CD4-positive, alpha-beta T cell treated with Interleukin-12 subunit alpha and Interleukin-12 subunit beta, for 1 hour (primary cell): ENCODE results near the gene SHISA8.

Experiments used
- DNase-seq: peaks from one replicate; pipeline ENCODE4 v3.0.0-alpha.2; 2020

Gene SHISA8

GRCh38 chr22:41913842-41914534 lies 886 bp downstream of the SHISA8 start:
- DNase-seq = no peak

DNA sequence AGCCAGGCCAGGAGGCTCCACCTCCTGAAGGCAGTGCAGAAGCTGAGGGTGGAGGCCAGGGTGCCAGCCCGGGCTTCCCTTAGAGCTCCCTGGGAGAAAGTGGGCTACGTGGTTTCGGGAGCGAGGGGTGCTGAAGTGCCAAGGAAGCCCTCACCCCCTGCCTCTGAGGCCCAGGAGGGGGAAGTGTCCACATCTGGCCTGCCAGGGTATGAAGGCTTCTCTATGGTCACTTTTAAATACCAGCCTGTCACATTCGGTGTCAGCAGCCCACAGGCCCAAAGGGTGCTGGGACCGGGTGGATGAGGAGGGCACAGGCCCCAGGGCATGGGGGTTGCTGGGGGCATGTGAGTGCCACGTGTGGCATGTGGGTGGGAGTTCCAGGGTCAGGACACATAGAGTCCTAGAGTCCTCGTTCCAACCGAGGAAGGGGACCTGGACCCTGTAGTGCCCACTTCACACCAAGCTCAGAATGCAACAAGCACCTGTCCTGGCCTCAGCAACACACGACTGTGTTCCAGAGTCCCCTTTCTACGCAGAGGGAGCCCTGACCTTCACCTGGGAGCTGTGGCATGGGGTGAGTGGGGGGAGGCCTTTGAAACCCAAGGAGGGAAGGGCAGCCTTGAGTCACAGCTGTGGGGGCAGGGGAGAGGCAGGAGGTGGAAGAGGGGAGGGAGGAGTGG lies 1.7 kb downstream of the SHISA8 start:
- DNase-seq = no peak

- DNase-seq = no peak
Measured at GRCh38 chr22:41912338-41913039, 2.4 kb downstream of the SHISA8 start.

DNA sequence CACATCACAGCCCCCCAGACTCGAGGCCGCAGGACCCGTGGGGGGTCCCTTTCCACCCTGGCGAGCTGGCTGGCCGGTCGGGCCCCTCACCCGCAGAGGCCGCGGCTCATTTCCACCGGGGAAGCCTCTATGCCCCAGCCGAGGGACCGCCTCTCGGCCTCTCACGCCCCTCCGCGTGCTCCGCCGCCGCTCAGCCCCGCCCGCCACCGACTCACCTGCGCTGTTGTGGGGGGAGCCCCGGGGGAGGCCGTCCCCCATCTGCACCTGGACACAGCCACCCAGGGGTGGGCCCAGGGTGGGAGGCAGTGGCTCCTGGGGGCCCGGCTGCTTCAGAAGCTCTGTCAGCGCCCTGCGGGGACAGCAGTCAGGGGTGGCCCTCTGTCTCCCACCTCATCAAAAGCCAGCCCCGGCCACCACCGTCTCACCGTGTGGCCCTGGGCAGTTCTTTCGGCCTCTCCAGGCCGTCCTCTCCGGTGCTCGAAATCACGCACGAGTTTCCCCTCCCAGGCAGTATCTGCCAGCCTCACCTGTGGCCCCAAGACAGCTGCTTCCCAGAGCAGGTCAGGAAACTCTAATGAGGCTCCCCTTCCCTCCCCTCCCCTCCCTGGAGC lies 3.8 kb downstream of the SHISA8 start:
- peak; percentile 23 for DNase-seq

DNA sequence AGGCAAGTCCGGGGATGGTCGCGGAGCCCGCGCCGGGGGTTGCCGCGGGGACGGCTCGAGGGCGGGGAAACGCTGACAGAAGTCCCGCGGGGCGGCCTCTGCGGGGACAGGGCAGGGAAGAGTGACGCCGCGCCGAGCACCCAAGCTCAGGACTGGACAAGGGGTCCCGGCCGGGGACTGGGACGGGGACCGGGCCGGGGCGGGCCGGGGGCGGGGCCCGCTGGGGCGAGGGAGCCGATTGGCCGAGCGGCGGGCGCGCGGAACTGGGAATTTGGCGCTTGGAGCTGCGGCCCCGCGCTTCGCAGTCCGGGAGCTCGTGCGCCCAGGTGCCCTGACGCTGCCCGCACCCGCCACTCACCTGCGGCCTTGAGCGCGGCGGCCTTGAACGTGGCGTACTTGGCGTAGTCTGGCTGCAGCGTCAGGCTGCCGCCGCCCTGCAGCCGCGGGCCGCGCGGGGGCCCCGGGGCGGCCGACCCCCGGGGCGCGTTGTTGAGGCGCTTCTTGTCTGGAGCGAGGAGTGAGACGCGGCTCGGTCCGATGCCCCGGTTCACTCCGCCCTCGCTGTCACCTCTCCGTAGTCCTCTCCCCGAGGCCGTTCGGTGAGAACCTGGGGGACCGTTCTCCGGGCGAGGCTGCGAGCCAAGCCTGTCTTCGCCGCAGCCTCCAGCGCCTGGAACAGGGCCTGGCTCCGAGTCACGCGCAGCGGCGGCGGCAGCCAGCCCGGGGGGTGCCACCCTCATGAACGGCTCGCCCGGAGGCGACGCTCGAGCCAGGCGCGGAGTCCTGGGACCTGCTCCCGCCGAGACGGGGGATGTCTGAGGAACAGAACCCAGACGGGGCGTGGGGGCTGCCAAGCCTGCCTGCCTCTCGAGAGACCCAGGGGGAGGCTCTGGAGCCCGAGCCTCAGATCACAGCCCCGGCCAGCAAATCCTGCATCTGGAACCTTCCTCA lies 4.5 kb downstream of the SHISA8 start:
- peak; percentile 29 for DNase-seq

- DNase-seq = no peak
Measured at GRCh38 chr22:41909310-41910049, 5.4 kb downstream of the SHISA8 start.

DNA sequence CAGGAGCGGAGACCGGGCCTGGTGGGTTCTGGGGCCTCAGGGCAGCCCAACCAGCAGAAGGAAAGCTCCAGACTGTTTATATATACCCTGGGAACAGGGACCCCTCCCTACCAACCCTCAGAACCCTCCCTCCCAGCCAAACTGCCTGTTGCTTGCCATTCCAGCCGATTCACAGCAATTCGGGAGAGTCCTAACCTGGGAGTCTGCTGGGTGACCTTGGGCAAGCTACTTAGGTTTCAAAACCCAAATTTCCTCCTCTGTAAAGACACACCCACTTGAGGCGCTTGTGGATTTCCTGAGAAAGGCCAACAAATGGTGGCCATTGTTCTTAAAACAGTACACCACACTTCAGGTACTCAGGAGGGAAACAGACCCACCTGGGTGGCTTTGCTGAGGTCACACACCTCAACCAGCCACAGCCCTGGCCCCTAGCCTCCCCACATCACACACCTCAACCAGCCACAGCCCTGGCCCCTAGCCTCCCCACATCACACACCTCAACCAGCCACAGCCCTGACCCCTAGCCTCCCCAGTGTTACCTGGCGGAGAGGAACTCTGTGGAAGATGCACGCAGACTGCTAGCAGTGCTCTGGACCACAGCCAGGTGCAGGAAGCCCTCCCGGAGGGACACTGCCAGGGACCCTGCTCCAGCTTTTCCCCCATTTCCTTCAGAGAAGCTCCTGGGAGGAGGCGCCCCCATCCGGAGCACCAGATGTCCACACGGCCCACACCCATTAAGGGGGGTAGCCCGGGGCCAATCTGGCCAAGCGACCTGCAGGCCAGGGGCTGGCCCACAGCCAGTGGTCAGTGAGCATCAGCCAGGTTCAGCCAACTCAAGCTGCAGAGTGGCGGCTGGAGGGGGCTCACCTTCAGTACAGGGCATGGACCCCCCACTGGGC lies 6.2 kb downstream of the SHISA8 start:
- peak; percentile 49 for DNase-seq

- no peak for DNase-seq
Measured at GRCh38 chr22:41907436-41908401, 7.2 kb downstream of the SHISA8 start.

- DNase-seq = no peak
Measured at GRCh38 chr22:41906822-41907221, 8.1 kb downstream of the SHISA8 start.

DNA sequence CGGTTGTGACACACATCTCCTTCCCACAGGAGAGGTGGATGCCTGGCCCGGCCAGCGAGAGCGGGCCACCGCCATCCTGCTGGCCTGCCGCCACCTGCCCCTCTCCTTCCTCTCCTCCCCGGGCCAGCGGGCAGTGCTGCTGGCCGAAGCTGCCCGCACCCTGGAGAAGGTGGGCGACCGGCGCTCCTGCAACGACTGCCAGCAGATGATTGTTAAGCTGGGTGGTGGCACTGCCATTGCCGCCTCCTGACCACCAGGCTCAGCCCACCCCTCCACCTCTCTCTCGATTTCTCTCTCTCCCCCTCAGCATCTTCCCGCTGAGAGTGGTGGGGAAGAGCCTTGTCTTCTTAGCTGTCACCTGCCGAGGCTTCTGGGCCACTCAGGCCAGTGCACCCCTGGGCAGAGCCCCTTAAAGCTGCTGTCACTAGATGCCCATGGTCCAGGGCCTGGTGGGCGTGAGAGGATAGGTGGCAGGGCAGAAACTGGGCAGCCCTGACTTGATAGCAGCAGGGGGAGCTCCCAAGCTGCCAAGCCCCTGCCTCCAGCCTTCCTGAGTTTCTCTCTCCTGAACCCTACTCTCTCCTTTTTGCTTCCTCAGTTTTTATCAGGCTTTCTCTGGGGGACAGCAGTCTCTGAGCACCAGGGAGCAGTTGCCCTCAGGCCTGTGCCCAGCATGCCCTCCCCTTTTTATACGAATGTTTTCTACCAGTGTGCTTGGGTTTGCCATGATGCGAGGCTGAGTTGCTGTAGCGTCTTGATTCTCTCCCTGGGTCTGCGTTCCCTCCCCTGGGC lies 9.3 kb downstream of the SHISA8 start:
- DNase-seq = no peak

DNA sequence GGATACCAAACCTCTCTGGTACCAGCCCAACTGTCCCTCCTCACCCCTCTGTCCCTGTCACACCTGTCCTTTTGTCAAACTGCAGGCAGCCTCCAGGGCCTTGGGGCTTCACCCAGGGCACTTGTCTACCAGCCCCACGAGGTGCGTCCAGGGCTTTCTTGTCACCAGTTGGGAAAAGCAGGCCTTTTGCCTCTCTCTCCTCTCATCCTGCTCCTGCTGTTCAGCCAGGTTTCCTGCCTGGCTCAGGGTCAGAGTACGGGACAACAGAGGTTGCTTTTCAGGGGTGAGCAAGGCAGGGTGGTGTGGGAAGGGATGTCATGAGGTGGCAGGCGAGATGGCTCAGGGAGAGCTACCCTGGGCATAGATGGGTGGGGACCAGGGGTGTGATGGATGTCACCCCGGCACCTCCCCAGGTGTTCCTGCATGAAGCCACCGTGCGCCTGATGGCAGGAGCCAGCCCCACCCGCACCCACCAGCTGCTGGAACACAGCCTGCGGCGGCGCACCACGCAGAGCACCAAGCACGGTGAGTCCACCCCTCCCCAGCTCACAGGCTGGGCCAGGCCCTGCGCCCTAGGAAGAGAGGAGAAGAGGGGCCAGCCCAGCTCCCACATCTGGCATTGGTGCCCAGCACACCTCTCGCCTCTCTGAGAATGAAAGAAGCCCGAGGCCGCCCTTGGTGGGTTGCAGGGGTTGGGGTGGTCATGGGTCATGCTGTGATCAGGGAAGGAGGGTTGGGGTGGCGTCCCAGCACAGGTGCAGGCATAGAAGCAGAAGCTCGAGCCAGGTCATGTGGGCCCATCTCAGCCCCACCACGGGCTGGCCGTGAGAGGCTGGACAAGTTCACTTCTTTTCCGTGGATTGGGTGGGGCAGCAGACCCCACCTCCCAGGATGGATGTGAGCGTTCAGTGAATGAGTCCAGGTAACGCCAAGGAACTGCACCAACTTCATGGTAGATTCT lies 10.1 kb downstream of the SHISA8 start:
- DNase-seq = no peak

GRCh38 chr22:41902932-41903421 lies 11.9 kb downstream of the SHISA8 start:
- DNase-seq = no peak

DNA sequence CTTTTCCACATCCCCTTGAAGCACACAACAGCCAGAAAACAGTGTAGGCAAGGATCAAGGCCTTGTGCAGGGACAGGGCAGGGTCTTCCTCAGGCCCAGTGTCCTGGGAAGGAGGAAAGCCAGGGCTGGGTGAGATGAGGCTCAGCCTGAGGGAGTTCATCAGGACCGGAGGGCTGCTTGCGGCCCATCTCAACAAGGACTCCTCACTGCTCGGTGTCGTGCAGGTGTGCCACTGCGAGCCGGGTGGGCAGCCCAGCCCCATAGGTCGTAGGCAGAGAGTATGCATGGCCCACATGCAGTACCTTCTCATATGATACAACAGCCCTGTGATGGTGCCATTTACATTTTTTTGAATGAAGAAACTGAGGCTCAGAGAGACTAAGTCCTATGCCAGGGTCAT lies 12.9 kb downstream of the SHISA8 start:
- no peak for DNase-seq

GRCh38 chr22:41900652-41901312 lies 14.1 kb downstream of the SHISA8 start:
- no peak for DNase-seq

DNA sequence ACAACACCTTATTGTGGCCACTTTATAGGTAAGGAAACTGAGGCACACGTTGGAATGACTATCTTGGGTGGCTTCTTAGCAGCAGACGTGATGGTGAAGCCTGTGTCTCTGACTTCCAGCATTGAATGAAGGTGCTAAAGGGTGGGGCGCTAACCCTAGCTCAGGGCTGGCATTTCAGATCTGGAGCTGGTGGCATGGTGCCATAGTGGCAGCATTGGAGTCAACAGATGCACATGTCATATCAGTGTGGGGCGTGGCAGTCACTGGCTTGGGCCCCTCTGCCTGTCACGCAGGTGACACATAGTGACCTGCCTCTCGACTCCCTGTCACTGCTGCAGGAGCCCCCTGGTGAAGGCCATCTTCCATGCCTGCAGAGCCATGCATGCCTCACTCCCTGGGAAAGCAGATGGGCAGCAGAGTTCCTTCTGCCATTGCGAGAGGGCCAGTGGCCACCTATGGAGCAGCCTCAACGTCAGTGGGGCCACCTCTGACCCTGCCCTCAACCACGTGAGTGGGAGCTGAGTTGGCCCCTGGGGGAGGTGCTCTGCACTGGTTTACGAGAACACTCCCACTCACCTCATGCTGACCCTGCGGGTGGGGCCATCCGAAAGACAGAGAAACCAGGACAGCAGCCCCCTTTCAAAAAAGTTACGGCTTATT lies 14.8 kb downstream of the SHISA8 start:
- DNase-seq = no peak

DNA sequence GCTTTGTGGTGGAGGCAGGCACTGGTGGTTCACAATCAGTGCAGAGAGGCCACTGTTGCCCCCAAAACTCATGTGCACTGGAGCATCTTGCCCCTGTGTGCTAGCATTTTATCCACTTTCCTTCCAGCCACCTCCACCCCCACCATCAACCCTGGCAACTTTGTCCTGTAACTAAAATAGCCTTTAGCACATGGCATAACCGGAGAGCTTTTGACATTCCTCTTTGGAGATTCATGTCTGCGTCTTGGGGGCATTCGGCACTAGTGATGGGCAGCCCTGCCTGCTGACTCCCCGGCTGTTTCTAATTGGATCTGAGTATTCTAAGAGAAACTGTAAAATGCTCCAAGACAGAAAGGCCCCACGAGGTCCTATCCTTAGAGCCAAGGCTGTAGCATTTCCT lies 15.8 kb downstream of the SHISA8 start:
- no peak for DNase-seq
